ENCODE data around the gene DNMT3A.

The DNMT3A gene

DNA sequence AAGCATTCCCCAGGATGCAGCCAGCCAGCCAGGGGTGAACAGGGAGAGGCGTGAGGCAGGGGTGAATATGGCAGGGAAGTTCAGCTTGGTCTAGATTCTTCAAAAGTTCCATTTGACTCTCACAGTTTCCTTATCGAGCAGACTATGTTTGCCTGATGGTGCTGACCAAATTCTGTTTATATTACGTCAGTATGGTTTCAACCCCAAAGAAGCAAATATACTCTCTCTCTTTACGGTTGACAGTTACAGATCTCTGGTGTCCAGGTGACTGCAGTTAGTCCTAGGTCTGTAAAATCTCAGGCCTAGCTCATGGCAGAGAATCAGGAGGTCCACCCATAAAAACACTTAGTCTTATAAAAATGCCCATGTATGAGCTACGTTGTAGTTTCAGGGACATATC is 38.3 kb upstream of the DNMT3A start:
- H3K4me1 ChIP-seq (ENCODE audit: control insufficient read depth, insufficient read depth, low read length, poor library complexity, severe bottlenecking) = peaks cover 24% of the 10 kb centered on the region
- H3K9me3 ChIP-seq (ENCODE audit: control insufficient read depth, low read length) = no peaks in the 10 kb centered on the region
- H3K36me3 ChIP-seq (ENCODE audit: control insufficient read depth, insufficient read depth, low read length) = no peaks in the 10 kb centered on the region
- H3K27ac ChIP-seq (ENCODE audit: insufficient read depth, low read length, poor library complexity, severe bottlenecking) = no peak overlapping the region
- DNase-seq = no peak
- no peak overlapping the region for H3K4me3 ChIP-seq (ENCODE audit: insufficient read depth, low read depth, low read length, poor library complexity, severe bottlenecking)
- no peaks in the 10 kb centered on the region for H3K27me3 ChIP-seq (replicated peaks; ENCODE audit: control insufficient read depth, insufficient read depth, low read length, poor library complexity, severe bottlenecking)

- H3K9me3 ChIP-seq (ENCODE audit: control insufficient read depth, low read length) = no peaks in the 10 kb centered on the region
- H3K36me3 ChIP-seq (ENCODE audit: control insufficient read depth, insufficient read depth, low read length) = no peaks in the 10 kb centered on the region
- peaks cover 24% of the 10 kb centered on the region for H3K4me1 ChIP-seq (ENCODE audit: control insufficient read depth, insufficient read depth, low read length, poor library complexity, severe bottlenecking)
- H3K4me3 ChIP-seq (ENCODE audit: insufficient read depth, low read depth, low read length, poor library complexity, severe bottlenecking) = no peak overlapping the region
- DNase-seq = no peak
- no peak overlapping the region for H3K27ac ChIP-seq (ENCODE audit: insufficient read depth, low read length, poor library complexity, severe bottlenecking)
- no peaks in the 10 kb centered on the region for H3K27me3 ChIP-seq (replicated peaks; ENCODE audit: control insufficient read depth, insufficient read depth, low read length, poor library complexity, severe bottlenecking)
Observed at GRCh38 chr2:25379535-25379934, 37.8 kb upstream of the DNMT3A start.

DNA sequence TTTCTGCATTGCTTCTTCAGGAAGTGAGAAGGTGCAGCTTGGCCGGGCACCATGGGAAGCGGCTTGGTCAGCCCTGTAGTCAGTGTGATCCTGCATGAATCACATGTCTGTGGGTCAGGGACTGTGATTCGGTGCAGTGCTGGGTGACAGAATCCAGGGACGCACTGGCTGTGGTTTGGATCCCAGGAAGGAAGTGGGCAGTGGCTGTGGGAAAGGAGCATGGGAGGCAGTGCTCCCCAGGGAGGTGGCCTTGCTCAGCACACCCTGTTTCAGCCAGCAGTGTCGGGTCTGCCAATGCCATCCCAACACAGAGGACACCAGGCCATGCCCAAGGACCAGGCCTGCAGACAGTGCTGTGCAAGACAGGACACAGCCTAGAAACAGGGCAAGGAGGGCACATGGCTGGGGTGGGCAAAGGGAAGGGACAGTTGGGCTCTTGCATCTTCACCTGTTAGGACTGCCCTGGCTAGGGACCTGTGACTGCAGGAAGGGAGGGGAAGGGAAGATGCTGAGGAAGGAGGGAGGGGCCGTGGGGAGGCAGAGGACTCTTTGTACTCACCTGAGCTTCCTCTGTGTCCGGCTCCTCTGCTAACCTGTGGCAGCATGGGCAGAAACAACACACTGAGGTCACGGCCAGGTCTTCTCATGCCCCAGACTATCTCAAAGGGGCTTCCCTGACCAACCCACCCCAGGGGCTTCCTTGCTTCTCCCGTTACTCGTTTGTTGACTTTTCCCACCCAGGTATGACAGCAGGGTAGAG is 37.2 kb upstream of the DNMT3A start:
- no peak for DNase-seq
- H3K36me3 ChIP-seq (ENCODE audit: control insufficient read depth, insufficient read depth, low read length) = no peaks in the 10 kb centered on the region
- no peak overlapping the region for H3K27ac ChIP-seq (ENCODE audit: insufficient read depth, low read length, poor library complexity, severe bottlenecking)
- peaks cover 24% of the 10 kb centered on the region for H3K4me1 ChIP-seq (ENCODE audit: control insufficient read depth, insufficient read depth, low read length, poor library complexity, severe bottlenecking)
- H3K27me3 ChIP-seq (replicated peaks; ENCODE audit: control insufficient read depth, insufficient read depth, low read length, poor library complexity, severe bottlenecking) = no peaks in the 10 kb centered on the region
- H3K4me3 ChIP-seq (ENCODE audit: insufficient read depth, low read depth, low read length, poor library complexity, severe bottlenecking) = no peak overlapping the region
- no peaks in the 10 kb centered on the region for H3K9me3 ChIP-seq (ENCODE audit: control insufficient read depth, low read length)

GRCh38 chr2:25377822-25378421 is 36.2 kb upstream of the DNMT3A start:
- H3K4me3 ChIP-seq (ENCODE audit: insufficient read depth, low read depth, low read length, poor library complexity, severe bottlenecking) = no peak overlapping the region
- H3K36me3 ChIP-seq (ENCODE audit: control insufficient read depth, insufficient read depth, low read length) = no peaks in the 10 kb centered on the region
- H3K9me3 ChIP-seq (ENCODE audit: control insufficient read depth, low read length) = no peaks in the 10 kb centered on the region
- no peaks in the 10 kb centered on the region for H3K27me3 ChIP-seq (replicated peaks; ENCODE audit: control insufficient read depth, insufficient read depth, low read length, poor library complexity, severe bottlenecking)
- H3K4me1 ChIP-seq (ENCODE audit: control insufficient read depth, insufficient read depth, low read length, poor library complexity, severe bottlenecking) = peaks cover 24% of the 10 kb centered on the region
- DNase-seq = no peak
- H3K27ac ChIP-seq (ENCODE audit: insufficient read depth, low read length, poor library complexity, severe bottlenecking) = peak overlapping the region; percentile 69

DNA sequence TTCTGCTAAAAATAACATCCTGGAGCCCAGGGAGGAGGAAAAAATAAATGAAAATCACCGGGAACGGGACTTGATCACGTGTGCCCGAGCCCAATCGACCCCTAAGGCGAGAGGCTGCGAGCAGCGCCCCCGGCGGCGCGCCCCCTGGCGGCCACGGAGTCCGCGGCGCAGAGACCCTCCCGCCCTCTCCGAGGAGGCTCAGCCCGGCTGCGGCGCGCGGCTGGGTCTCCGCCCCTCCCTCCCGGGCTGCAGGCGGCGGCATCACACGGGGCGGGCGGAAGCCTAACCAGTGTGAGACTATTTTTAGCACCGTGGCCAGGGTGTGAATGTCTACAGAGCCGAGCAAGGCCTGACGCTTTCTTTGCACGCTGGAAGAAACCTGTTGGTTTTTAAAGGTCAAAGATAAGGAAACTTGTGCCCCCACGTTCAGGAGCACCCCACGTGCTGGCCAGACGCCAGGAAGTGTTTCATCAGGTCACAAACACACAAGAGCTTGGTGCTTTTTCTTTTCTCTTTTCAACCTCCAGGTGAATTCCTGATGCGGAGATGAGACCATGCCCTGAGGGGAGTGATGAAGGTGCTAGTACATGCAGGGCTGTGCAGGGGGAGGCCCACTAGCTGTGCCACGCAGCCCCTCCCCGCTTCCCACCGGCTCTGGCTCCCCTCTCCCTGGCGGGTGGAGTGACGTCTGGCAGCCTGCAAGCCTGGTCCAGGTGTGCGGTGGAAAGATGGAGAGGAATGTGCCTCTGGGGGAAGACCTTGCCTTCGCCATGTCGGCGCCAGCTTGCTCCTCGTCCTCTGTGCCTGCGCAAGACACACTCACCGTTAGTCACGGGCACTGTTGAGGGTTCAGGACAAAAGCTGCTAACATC is 35.3 kb upstream of the DNMT3A start:
- Histone ChIP-seq H3K36me3 (ENCODE audit: control insufficient read depth, insufficient read depth, low read length) (no peaks in the 10 kb centered on the region), H3K4me1 (ENCODE audit: control insufficient read depth, insufficient read depth, low read length, poor library complexity, severe bottlenecking) (peaks cover 24% of the 10 kb centered on the region), H3K27me3 (replicated peaks; ENCODE audit: control insufficient read depth, insufficient read depth, low read length, poor library complexity, severe bottlenecking) (no peaks in the 10 kb centered on the region), H3K9me3 (ENCODE audit: control insufficient read depth, low read length) (no peaks in the 10 kb centered on the region), H3K27ac (ENCODE audit: insufficient read depth, low read length, poor library complexity, severe bottlenecking) (peak overlapping the region; percentile 69), H3K4me3 (ENCODE audit: insufficient read depth, low read depth, low read length, poor library complexity, severe bottlenecking) (peak overlapping the region; percentile 17)
- DNase-seq = peak; percentile 83 to 86 (median 85)

GRCh38 chr2:25375989-25376545 is 34.3 kb upstream of the DNMT3A start:
- peaks cover 24% of the 10 kb centered on the region for H3K4me1 ChIP-seq (ENCODE audit: control insufficient read depth, insufficient read depth, low read length, poor library complexity, severe bottlenecking)

GRCh38 chr2:25375371-25375988 is 33.8 kb upstream of the DNMT3A start:
- DNase-seq = no peak
- Histone ChIP-seq H3K36me3 (ENCODE audit: control insufficient read depth, insufficient read depth, low read length) (no peaks in the 10 kb centered on the region), H3K27ac (ENCODE audit: insufficient read depth, low read length, poor library complexity, severe bottlenecking) (no peak overlapping the region), H3K4me1 (ENCODE audit: control insufficient read depth, insufficient read depth, low read length, poor library complexity, severe bottlenecking) (peaks cover 24% of the 10 kb centered on the region), H3K4me3 (ENCODE audit: insufficient read depth, low read depth, low read length, poor library complexity, severe bottlenecking) (no peak overlapping the region), H3K9me3 (ENCODE audit: control insufficient read depth, low read length) (no peaks in the 10 kb centered on the region), H3K27me3 (replicated peaks; ENCODE audit: control insufficient read depth, insufficient read depth, low read length, poor library complexity, severe bottlenecking) (no peaks in the 10 kb centered on the region)

More at GRCh38 chr2:25375989-25376545, 34.3 kb upstream of the DNMT3A start:
- DNase-seq = no peak
- H3K27ac ChIP-seq (ENCODE audit: insufficient read depth, low read length, poor library complexity, severe bottlenecking) = no peak overlapping the region
- no peaks in the 10 kb centered on the region for H3K27me3 ChIP-seq (replicated peaks; ENCODE audit: control insufficient read depth, insufficient read depth, low read length, poor library complexity, severe bottlenecking)
- H3K9me3 ChIP-seq (ENCODE audit: control insufficient read depth, low read length) = no peaks in the 10 kb centered on the region
- H3K4me3 ChIP-seq (ENCODE audit: insufficient read depth, low read depth, low read length, poor library complexity, severe bottlenecking) = no peak overlapping the region
- no peaks in the 10 kb centered on the region for H3K36me3 ChIP-seq (ENCODE audit: control insufficient read depth, insufficient read depth, low read length)

DNA sequence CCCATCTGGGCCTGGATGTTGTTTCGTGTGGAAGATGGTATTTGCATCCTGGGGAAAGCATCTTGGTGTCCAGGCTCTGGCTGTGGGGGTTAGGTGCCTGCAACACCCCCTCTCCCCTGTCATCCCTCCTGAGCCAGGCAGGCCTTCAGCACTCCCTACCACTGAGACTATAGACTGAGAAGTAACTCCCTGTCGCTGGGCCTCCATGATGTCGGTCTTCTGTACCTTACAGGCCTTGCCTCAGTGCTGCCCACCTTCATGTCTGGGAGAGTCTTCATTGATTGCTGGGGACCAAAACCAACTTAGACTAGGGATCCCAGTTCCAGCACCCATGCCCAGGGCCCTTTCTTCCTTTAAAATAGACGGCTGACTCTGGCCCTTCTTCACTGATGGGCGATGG is 33.1 kb upstream of the DNMT3A start:
- peaks cover 24% of the 10 kb centered on the region for H3K4me1 ChIP-seq (ENCODE audit: control insufficient read depth, insufficient read depth, low read length, poor library complexity, severe bottlenecking)
- H3K36me3 ChIP-seq (ENCODE audit: control insufficient read depth, insufficient read depth, low read length) = no peaks in the 10 kb centered on the region
- no peak for DNase-seq
- H3K27ac ChIP-seq (ENCODE audit: insufficient read depth, low read length, poor library complexity, severe bottlenecking) = no peak overlapping the region
- no peaks in the 10 kb centered on the region for H3K27me3 ChIP-seq (replicated peaks; ENCODE audit: control insufficient read depth, insufficient read depth, low read length, poor library complexity, severe bottlenecking)
- no peak overlapping the region for H3K4me3 ChIP-seq (ENCODE audit: insufficient read depth, low read depth, low read length, poor library complexity, severe bottlenecking)
- H3K9me3 ChIP-seq (ENCODE audit: control insufficient read depth, low read length) = no peaks in the 10 kb centered on the region

DNA sequence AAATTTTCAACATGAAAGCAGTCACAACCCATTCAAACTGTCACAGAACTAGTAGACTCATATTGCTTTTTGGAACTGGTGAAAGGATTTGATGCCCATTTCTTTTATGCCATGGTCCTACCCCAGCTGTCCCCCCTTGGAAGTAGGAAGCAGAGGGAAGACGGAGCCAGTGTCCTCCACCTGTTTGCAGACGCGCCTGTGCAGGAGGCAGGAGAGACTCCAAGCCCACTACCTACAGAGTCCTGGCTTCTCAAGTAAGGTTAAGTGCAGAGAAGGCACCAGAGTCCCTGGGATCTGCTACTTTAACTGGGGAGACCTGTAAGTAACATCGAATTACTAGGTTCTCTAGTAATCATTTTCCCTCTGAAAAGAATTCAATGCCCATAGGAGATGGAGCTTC is 32.7 kb upstream of the DNMT3A start:
- no peak overlapping the region for H3K27ac ChIP-seq (ENCODE audit: insufficient read depth, low read length, poor library complexity, severe bottlenecking)
- H3K4me1 ChIP-seq (ENCODE audit: control insufficient read depth, insufficient read depth, low read length, poor library complexity, severe bottlenecking) = peaks cover 24% of the 10 kb centered on the region
- H3K36me3 ChIP-seq (ENCODE audit: control insufficient read depth, insufficient read depth, low read length) = no peaks in the 10 kb centered on the region
- DNase-seq = no peak
- H3K27me3 ChIP-seq (replicated peaks; ENCODE audit: control insufficient read depth, insufficient read depth, low read length, poor library complexity, severe bottlenecking) = no peaks in the 10 kb centered on the region
- H3K9me3 ChIP-seq (ENCODE audit: control insufficient read depth, low read length) = no peaks in the 10 kb centered on the region
- no peak overlapping the region for H3K4me3 ChIP-seq (ENCODE audit: insufficient read depth, low read depth, low read length, poor library complexity, severe bottlenecking)
